Right lung (tissue), 10 donors: ENCODE results near the gene PRDM2. TPM values are rescaled to one million over a fixed set of nuclear protein-coding genes. Genes with fewer than 3 reads are reported as not detected.
A peak's percentile ranks its signal among the peaks of the same experiment; 100 is the strongest.
"Not testable (repeated sequence)": the region's sequence is repeated elsewhere in the genome, so short reads cannot be mapped to it uniquely, and the experiment has no call there.

ENCODE experiments used
- DNase-seq, 2 donors: peaks; one replicate each; pipeline ENCODE4 v3.0.0-alpha.2; 2013
- long read RNA-seq, 8 donors: transcript quantifications; one replicate each; lab custom pipeline, GENCODE V29; 2026
- polyA plus RNA-seq, 5 donors: library from polyadenylated mRNA; unstranded; fragments of 120-200 nt; gene quantifications; one replicate each; pipeline versions ENCODE4 v1.2.1 to v1.2.3, GENCODE V29; 2013; ENCODE audit warnings: inconsistent platforms in 1 of 5, low replicate concordance in 1 of 5; ENCODE audit not compliant: insufficient read length in 5 of 5, insufficient read depth in 1 of 5

PRDM2 gene, protein sequence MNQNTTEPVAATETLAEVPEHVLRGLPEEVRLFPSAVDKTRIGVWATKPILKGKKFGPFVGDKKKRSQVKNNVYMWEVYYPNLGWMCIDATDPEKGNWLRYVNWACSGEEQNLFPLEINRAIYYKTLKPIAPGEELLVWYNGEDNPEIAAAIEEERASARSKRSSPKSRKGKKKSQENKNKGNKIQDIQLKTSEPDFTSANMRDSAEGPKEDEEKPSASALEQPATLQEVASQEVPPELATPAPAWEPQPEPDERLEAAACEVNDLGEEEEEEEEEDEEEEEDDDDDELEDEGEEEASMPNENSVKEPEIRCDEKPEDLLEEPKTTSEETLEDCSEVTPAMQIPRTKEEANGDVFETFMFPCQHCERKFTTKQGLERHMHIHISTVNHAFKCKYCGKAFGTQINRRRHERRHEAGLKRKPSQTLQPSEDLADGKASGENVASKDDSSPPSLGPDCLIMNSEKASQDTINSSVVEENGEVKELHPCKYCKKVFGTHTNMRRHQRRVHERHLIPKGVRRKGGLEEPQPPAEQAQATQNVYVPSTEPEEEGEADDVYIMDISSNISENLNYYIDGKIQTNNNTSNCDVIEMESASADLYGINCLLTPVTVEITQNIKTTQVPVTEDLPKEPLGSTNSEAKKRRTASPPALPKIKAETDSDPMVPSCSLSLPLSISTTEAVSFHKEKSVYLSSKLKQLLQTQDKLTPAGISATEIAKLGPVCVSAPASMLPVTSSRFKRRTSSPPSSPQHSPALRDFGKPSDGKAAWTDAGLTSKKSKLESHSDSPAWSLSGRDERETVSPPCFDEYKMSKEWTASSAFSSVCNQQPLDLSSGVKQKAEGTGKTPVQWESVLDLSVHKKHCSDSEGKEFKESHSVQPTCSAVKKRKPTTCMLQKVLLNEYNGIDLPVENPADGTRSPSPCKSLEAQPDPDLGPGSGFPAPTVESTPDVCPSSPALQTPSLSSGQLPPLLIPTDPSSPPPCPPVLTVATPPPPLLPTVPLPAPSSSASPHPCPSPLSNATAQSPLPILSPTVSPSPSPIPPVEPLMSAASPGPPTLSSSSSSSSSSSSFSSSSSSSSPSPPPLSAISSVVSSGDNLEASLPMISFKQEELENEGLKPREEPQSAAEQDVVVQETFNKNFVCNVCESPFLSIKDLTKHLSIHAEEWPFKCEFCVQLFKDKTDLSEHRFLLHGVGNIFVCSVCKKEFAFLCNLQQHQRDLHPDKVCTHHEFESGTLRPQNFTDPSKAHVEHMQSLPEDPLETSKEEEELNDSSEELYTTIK (N-terminal part only)
- 10 to 100 TPM; 40.5 to 47.9 (median 42.6) TPM for polyA plus RNA-seq
- long read RNA-seq, donor 1, partial matches to known transcripts = 12 of 13 reads
- long read RNA-seq, donor 1, other reads (novel, unspliced or antisense) = 0 of 13 reads
- long read RNA-seq, donor 2 = 0 reads
- long read RNA-seq, donor 3 = 0 reads
- long read RNA-seq, donor 4, partial matches to known transcripts = 14 of 15 reads
- long read RNA-seq, donor 4, other reads (novel, unspliced or antisense) = 0 of 15 reads
- long read RNA-seq, donor 5, partial matches to known transcripts = 11 of 11 reads
- long read RNA-seq, donor 5, other reads (novel, unspliced or antisense) = 0 of 11 reads
- long read RNA-seq, donor 6, partial matches to known transcripts = 16 of 16 reads
- long read RNA-seq, donor 6, other reads (novel, unspliced or antisense) = 0 of 16 reads
- long read RNA-seq, donor 7, partial matches to known transcripts = 13 of 13 reads
- long read RNA-seq, donor 7, other reads (novel, unspliced or antisense) = 0 of 13 reads
- long read RNA-seq, donor 8 = 0 reads

DNA sequence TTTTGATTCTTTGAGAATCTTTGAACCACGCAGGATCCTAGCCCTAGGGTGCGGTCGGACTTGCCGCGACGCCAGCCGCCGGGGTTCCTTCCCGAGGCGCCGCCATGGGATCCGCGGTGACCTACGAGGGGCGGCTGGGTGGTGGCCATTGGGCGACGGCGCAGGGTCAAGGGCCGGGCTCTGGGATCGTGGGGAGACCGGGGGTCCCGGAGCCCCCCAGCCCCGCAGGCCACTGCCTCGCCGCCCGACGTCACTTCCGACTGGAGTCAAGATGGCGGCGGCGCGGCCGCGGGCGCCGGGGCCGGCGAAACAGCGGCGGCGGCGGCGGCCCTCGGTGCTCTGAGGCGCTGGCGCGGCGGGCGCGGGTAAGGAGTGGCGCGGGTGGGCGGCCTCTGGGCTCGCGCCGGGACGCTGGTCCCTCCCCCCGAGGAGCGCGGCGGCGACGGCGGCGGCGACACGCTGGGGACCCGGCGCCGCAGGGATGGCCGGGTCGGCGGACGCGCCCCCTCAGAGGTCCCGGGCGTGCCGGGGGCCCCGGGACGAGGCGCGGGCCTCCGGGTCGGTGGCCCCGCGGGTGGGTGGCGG, at the start of gene PRDM2:
Gene PRDM2 (plus strand): TSS at position 253 of the 585 bp plus-strand sequence. CDS start 15,418 bp downstream, outside the sequence.
- DNase-seq = peak; percentile 57 to 61

GRCh38 chr1:13651279-13651678, 48.7 kb upstream of the PRDM2 start:
- no peak for DNase-seq

DNA sequence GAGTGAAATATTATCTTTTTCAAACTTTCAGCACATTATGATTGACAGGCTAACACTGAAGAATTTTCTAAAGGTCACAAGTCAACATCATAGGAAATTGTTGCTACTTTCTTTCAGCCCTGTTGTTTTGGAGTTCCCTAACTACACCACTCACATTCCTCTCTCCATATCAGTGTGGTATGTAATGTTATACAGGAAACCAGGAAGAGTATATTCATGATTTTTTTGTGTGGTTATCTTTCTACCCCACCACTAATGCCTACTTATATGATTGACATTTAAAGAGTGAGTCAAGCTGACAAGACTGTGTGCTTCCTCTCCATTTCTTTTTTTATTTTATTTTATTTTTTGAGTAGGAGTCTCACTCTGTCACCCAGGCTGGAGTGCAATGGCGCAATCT, 47.8 kb upstream of the PRDM2 start:
- DNase-seq = no peak

DNA sequence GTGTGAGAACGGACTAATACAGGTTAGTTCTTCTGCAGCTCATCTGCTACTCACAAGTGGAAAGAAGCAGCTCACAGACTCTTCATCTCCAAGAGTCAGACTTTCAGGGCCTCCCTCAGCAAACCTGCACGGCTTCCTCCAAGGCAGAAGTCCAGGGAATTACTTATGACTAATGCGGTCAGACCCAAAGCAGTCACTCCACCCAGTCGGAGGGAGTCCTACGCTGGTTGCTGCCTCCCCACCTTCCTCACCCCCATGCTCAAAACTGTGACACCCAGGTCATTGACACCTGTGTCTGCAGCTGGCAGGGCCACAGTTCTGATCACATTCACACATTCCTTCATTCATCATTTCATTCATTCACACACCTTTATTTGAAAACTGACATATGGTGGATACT, 38.4 kb upstream of the PRDM2 start:
- no peak for DNase-seq

GRCh38 chr1:13662493-13662892, 37.5 kb upstream of the PRDM2 start:
- peak in 1 of 2 donors; percentile 9 for DNase-seq

DNA sequence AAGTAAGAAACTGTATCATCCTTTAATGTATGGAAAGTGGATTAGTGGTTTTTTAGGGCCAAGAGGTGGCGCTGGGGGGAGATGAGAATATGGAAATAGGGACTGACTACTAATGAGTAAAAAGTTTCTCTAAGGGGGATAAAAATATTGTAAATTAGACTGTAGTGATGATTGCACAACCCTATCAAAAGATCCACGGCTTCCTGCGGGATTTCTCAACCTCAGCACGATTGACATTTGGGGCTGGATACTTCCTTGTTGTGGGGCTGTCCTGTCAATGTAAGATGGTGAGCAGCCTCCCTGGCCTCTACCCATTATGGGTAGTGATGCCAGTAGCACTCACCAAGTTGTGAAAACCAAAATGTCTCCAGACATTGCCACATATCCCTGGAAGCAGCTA, 36.0 kb upstream of the PRDM2 start:
- no peak for DNase-seq

- DNase-seq = no peak
Measured at GRCh38 chr1:13664451-13664850, 35.5 kb upstream of the PRDM2 start.

- no peak for DNase-seq
Measured at GRCh38 chr1:13666317-13666716, 33.7 kb upstream of the PRDM2 start.

GRCh38 chr1:13667691-13668090, 32.3 kb upstream of the PRDM2 start:
- DNase-seq = no peak

DNA sequence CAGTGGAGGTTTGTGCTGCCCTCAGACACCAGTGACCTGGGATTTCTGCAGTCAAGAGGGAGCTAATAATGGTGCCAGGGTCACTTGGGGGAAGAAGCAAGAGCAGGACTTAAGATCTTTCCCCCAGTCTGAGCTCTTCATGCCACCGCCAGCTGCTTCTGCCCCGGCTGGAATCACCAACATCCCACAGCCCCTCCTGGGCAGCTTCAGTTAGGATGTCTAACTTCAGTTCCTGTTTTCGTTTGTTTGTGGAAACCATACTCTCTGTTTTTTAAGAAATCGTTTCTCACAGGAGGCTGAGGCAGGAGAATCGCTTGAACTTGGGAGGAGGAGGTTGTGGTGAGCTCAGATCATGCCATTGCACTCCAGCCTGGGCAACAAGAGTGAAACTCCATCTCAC, 25.6 kb upstream of the PRDM2 start:
- DNase-seq = no peak

DNA sequence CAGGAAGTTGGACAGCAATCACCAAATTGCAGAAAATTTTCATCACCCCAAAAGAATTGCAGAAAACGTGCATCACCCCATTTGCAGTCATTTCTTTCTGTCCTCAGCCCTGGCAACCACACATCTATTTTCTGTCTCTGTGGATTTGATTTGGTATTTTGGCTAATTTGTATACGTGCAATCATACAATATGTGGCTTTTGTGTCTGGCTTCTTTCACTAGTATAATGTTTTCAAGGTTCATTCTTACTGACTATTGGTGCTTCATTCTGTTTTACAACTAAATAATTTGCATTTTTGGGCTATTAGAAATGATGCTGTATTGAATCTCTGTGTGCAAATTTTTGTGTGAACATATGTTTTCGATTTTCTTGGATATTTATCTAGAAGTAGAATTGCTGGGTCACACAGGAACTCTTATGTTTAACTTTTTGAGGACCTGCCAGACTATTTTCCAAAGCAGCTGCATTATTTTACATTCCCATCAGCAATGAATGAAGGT, 24.8 kb upstream of the PRDM2 start:
- DNase-seq = no peak

- DNase-seq = no peak
Measured at GRCh38 chr1:13677896-13678295, 22.1 kb upstream of the PRDM2 start.

DNA sequence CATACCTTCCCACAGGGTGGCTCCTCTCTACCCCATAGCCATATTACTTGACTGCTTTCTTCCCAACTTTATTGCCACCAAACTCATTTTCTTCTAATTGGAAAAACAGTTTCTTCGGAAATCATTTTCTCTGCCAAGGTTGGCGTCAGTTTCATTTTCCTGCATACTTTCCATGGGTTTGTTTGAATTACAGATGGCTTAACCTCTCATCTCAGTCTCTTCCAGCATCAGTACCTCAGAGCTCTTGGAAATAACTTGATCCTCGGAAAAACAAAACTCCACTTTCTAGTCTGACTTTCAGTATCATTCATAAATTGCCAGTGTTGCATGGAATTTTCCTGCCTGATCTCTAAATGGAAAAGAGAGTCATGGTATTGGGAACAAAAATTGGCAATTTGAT, 20.3 kb upstream of the PRDM2 start:
- DNase-seq = no peak

DNA sequence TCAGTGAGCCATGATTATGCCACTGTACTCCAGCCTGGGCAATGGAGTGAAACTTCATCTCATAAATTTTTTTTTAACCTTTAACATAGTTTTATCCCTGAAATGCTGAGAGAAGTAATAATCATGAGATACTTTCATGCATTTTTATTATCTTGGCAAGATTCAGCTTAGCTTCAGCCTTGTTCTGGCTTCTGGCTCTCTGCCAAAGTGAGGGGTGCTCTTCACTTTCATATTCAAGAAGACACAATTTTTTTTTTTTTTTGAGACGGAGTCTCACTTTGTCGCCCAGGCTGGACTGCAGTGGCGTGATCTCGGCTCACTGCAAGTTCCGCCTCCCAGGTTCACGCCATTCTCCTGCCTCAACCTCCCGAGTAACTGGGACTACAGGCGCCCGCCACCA, 19.4 kb upstream of the PRDM2 start:
- not testable (repeated sequence) for DNase-seq

- DNase-seq = no peak
Measured at GRCh38 chr1:13681921-13682320, 18.1 kb upstream of the PRDM2 start.

- no peak for DNase-seq
Measured at GRCh38 chr1:13682444-13682843, 17.5 kb upstream of the PRDM2 start.

DNA sequence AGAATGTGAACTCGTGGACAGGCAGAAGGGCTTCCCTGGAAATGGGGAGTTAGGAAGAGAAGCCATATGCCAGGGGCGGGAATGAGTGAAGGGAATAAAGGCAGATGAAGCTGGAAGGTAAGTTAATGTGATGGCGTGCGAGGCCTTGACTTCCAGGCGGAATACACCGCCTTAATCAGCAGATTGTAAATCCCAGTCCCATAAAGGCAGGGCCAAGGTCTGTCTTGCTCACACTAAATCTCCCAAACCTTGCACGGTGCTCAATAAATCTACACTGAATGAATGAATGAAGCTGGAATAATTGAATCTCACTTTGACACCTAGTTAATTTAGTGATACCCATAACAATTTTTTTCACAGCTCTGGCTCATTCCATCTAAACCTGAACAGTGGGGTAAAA, 16.8 kb upstream of the PRDM2 start:
- DNase-seq = no peak

- no peak for DNase-seq
Measured at GRCh38 chr1:13687151-13687715, 12.8 kb upstream of the PRDM2 start.

- DNase-seq = not testable (repeated sequence)
Measured at GRCh38 chr1:13693094-13693493, 6.9 kb upstream of the PRDM2 start.
